ENCODE measurements around the gene HPGDS. TPM values are rescaled to one million over a fixed set of nuclear protein-coding genes. Genes with fewer than 3 reads are reported as not detected.
"Not testable (repeated sequence)": the region's sequence is repeated elsewhere in the genome, so short reads cannot be mapped to it uniquely, and the experiment has no call there.

HPGDS gene
- total and polyA plus RNA-seq, 2 experiments from 2014 or later = not detected

- Histone ChIP-seq H3K27ac (ENCODE audit: low read depth) (no peak overlapping the region), H3F3A (replicated peaks; ENCODE audit: low read depth) (no peaks in the 10 kb centered on the region), H2AFZ (no peak overlapping the region), H3K27me3 (ENCODE audit: insufficient read depth) (no peaks in the 10 kb centered on the region), H4K20me1 (replicated peaks; ENCODE audit: insufficient read depth) (no peaks in the 10 kb centered on the region), H3K4me1 (ENCODE audit: insufficient read depth) (no peaks in the 10 kb centered on the region), H3K4me3 (no peak overlapping the region), H3K36me3 (ENCODE audit: insufficient read depth) (no peaks in the 10 kb centered on the region), H3K79me2 (replicated peaks; ENCODE audit: insufficient read depth) (no peaks in the 10 kb centered on the region), H3K9me2 (ENCODE audit: insufficient read depth) (no peaks in the 10 kb centered on the region), H3K4me2 (no peak overlapping the region)
- Mint-ChIP-seq H3K27ac (no peak overlapping the region), H3K4me3 (no peak overlapping the region), H3K4me1 (peaks cover 17% of the 10 kb centered on the region; the same call in 2 of the 3 replicates), H3K27me3 (ENCODE audit: insufficient read depth, low read depth, poor library complexity) (no peaks in the 10 kb centered on the region), H3K36me3 (ENCODE audit: low read depth) (no peaks in the 10 kb centered on the region; the same call in 2 of the 3 replicates), H3K9me3 (no peaks in the 10 kb centered on the region)
- DNase-seq (ENCODE audit: low spot score) (no peak), ATAC-seq (no peak)
- TF ChIP-seq NANOG (IDR thresholded peaks at IDR 0.05; ENCODE audit: borderline replicate concordance) (no peak), ZNF114 (CRISPR knock-in tag; IDR thresholded peaks at IDR 0.05) (no peak), ETS1 (IDR thresholded peaks at IDR 0.05) (no peak), EZH2 (IDR thresholded peaks at IDR 0.05; ENCODE audit: low read depth, unreplicated experiment) (no peak), CREB1 (CRISPR knock-in tag; IDR thresholded peaks at IDR 0.05; ENCODE audit: low read depth) (no peak), EZH2phosphoT487 (IDR thresholded peaks at IDR 0.05; ENCODE audit: unreplicated experiment) (no peak), JUNB (IDR thresholded peaks at IDR 0.05; ENCODE audit: unreplicated experiment) (no peak), STAT1 (IDR thresholded peaks at IDR 0.05; ENCODE audit: unreplicated experiment) (no peak), ZNF331 (CRISPR knock-in tag; IDR thresholded peaks at IDR 0.05; ENCODE audit: low read depth) (no peak), POLR2AphosphoS5 (IDR thresholded peaks at IDR 0.05; ENCODE audit: low read depth) (no peak)
- TF ChIP-seq, protein P1, sequence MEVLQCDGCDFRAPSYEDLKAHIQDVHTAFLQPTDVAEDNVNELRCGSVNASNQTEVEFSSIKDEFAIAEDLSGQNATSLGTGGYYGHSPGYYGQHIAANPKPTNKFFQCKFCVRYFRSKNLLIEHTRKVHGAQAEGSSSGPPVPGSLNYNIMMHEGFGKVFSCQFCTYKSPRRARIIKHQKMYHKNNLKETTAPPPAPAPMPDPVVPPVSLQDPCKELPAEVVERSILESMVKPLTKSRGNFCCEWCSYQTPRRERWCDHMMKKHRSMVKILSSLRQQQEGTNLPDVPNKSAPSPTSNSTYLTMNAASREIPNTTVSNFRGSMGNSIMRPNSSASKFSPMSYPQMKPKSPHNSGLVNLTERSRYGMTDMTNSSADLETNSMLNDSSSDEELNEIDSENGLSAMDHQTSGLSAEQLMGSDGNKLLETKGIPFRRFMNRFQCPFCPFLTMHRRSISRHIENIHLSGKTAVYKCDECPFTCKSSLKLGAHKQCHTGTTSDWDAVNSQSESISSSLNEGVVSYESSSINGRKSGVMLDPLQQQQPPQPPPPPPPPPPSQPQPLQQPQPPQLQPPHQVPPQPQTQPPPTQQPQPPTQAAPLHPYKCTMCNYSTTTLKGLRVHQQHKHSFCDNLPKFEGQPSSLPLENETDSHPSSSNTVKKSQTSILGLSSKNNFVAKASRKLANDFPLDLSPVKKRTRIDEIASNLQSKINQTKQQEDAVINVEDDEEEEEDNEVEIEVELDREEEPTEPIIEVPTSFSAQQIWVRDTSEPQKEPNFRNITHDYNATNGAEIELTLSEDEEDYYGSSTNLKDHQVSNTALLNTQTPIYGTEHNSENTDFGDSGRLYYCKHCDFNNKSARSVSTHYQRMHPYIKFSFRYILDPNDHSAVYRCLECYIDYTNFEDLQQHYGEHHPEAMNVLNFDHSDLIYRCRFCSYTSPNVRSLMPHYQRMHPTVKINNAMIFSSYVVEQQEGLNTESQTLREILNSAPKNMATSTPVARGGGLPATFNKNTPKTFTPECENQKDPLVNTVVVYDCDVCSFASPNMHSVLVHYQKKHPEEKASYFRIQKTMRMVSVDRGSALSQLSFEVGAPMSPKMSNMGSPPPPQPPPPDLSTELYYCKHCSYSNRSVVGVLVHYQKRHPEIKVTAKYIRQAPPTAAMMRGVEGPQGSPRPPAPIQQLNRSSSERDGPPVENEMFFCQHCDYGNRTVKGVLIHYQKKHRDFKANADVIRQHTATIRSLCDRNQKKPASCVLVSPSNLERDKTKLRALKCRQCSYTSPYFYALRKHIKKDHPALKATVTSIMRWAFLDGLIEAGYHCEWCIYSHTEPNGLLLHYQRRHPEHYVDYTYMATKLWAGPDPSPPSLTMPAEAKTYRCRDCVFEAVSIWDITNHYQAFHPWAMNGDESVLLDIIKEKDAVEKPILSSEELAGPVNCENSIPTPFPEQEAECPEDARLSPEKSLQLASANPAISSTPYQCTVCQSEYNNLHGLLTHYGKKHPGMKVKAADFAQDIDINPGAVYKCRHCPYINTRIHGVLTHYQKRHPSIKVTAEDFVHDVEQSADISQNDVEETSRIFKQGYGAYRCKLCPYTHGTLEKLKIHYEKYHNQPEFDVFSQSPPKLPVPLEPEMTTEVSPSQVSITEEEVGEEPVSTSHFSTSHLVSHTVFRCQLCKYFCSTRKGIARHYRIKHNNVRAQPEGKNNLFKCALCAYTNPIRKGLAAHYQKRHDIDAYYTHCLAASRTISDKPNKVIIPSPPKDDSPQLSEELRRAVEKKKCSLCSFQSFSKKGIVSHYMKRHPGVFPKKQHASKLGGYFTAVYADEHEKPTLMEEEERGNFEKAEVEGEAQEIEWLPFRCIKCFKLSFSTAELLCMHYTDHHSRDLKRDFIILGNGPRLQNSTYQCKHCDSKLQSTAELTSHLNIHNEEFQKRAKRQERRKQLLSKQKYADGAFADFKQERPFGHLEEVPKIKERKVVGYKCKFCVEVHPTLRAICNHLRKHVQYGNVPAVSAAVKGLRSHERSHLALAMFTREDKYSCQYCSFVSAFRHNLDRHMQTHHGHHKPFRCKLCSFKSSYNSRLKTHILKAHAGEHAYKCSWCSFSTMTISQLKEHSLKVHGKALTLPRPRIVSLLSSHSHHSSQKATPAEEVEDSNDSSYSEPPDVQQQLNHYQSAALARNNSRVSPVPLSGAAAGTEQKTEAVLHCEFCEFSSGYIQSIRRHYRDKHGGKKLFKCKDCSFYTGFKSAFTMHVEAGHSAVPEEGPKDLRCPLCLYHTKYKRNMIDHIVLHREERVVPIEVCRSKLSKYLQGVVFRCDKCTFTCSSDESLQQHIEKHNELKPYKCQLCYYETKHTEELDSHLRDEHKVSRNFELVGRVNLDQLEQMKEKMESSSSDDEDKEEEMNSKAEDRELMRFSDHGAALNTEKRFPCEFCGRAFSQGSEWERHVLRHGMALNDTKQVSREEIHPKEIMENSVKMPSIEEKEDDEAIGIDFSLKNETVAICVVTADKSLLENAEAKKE (CRISPR knock-in tag; IDR thresholded peaks at IDR 0.05) = no peak
- TF ChIP-seq, protein P2, sequence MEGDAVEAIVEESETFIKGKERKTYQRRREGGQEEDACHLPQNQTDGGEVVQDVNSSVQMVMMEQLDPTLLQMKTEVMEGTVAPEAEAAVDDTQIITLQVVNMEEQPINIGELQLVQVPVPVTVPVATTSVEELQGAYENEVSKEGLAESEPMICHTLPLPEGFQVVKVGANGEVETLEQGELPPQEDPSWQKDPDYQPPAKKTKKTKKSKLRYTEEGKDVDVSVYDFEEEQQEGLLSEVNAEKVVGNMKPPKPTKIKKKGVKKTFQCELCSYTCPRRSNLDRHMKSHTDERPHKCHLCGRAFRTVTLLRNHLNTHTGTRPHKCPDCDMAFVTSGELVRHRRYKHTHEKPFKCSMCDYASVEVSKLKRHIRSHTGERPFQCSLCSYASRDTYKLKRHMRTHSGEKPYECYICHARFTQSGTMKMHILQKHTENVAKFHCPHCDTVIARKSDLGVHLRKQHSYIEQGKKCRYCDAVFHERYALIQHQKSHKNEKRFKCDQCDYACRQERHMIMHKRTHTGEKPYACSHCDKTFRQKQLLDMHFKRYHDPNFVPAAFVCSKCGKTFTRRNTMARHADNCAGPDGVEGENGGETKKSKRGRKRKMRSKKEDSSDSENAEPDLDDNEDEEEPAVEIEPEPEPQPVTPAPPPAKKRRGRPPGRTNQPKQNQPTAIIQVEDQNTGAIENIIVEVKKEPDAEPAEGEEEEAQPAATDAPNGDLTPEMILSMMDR (conservative IDR thresholded peaks at IDR 0.05; ENCODE audit: low read depth in 2 of 2) = no peak
Observed at GRCh38 chr4:94298725-94299252, 43.8 kb downstream of the HPGDS start.

GRCh38 chr4:94295473-94295872, 47.2 kb downstream of the HPGDS start:
- H3K4me2 ChIP-seq; H3K9me2 ChIP-seq (ENCODE audit: insufficient read depth); H3K9me3 Mint-ChIP-seq; H3K27me3 Mint-ChIP-seq (ENCODE audit: insufficient read depth, low read depth, poor library complexity); H3K79me2 ChIP-seq (replicated peaks; ENCODE audit: insufficient read depth); DNase-seq (ENCODE audit: low spot score); H3K4me3 ChIP-seq; H2AFZ ChIP-seq; H3F3A ChIP-seq (replicated peaks; ENCODE audit: low read depth); H3K27me3 ChIP-seq (ENCODE audit: insufficient read depth); H3K4me1 ChIP-seq (ENCODE audit: insufficient read depth); H3K4me3 Mint-ChIP-seq; ATAC-seq; H3K27ac ChIP-seq (ENCODE audit: low read depth); H3K36me3 ChIP-seq (ENCODE audit: insufficient read depth); H4K20me1 ChIP-seq (replicated peaks; ENCODE audit: insufficient read depth): not testable (repeated sequence)
- Mint-ChIP-seq H3K4me1 (peaks cover 26% of the 10 kb centered on the region; the same call in 2 of the 3 replicates), H3K27ac (peak overlapping the region; percentile 67), H3K36me3 (ENCODE audit: low read depth) (peaks cover 16% of the 10 kb centered on the region)

Measured in GM23338 (cell line).